HG02981 (cell line): ENCODE measurements around the gene UGGT2.
"Not testable (repeated sequence)": the region's sequence is repeated elsewhere in the genome, so short reads cannot be mapped to it uniquely, and the experiment has no call there.

Experiments used
- ATAC-seq: cut with Tn5 transposase; IDR thresholded peaks from one replicate; pipeline ENCODE4 v1.9.1; 2021; ENCODE audit warnings: mild to moderate bottlenecking, moderate library complexity; ENCODE audit not compliant: unreplicated experiment

The UGGT2 gene

DNA sequence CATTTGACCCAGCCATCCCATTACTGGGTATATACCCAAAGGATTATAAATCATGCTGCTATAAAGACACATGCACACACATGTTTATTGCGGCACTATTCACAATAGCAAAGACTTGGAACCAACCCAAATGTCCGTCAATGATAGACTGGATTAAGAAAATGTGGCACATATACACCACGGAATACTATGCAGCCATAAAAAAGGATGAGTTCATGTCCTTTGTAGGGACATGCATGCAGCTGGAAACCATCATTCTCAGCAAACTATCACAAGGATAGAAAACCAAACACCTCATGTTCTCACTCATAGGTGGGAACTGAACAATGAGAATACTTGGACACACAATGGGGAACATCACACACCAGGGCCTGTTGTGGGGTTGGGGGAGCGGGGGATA is 2.2 kb downstream of the UGGT2 start:
- ATAC-seq, result not testable (repeated sequence)

DNA sequence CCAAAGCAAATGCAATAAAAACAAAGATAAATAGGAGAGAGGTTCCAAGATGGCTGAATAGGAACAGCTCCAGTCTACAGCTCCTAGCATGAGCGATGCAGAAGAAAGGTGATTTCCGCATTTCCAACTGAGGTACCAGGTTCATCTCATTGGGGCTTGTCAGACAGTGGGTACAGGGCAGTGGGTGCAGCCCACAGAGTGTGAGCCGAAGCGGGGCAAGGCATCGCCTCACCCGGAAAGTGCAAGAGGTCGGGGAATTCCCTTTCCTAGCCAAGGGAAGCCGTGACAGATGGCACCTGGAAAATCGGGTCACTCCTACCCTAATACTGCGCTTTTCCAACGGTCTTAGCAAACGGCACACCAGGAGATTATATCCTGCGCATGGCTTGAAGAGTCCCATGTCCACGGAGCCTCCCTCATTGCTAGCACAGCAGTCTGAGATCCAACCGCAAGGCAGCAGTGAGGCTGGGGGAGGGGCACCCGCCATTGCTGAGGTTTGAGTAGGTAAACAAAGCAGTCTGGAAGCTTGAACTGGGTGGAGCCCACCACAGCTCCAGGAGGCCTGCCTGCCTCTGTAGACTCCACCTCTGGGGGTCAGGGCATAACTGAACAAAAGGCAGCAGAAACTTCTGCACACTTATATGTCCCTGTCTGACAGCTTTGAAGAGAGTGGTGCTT is 6.6 kb downstream of the UGGT2 start:
- not testable (repeated sequence) for ATAC-seq

DNA sequence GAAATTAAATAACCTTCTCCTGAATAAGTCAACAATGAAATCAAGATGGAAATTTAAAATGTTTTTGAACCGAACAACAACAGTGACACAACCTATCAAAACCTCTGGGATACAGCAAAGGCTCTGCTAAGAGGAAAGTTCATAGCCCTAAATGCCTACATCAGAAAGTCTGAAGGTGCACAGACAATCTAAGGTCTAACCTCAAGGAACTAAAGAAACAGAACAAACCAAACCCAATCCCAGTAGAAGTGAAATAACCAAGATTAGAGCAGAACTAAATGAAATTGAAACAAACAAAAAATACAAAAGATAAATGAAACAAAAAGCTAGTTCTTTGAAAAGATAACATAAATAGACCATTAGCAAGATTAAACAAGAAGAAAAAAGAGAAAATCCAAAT is 9.0 kb downstream of the UGGT2 start:
- ATAC-seq, result no peak

DNA sequence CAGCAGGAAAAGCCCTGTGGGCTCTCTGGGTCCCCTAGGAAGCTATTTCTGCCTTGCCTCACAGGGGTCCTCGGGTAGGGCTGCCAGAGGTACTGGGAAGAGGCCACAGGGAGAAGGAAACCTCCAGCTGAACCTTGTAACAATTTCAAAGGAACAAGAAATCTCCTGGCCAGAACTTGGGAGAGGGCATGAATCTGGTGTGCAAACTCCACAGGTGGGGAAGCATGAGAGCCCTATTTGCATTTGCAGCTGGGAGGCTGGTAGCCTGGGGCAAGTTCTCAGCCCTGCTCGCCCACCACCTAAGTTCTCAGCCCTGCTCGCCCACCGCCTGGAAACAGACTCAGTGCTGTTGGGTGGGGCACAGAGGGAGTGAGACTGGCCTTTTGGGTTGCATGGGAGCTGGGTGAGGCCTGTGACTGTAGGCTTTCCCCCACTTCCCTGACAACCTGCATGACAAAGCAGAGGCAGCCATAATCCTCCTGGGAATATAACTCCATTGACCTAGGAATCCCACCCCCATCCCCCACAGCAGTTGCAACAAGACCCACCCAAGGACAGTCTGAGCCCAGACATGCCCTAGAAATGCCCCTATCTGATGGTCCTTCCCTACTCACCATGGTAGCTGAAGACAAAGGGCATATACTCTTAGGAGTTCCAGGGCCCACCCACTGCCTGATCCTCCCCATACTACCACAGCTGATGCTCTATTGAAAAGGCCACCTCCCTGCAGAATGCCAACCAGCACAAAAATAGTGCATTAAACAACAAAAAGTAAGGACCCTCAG is 11.7 kb downstream of the UGGT2 start:
- no peak for ATAC-seq

DNA sequence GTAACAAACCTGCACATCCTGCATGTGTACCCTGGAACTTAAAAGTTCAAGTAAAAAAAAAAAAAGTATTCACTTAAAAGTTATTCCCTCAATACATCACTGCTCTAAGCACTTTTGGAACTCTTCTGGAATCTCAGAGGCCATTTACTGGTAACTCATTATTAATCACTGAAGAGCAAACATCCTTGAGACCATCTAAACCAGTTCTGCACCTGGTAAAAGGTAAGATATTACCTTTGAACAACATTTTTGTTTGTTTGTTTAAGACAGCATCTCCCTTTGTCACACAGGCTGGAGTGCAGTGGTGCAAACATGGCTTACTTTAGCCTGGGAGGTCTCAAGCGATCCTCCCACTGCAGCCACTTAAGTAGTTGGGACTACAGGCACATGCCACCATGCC is 16.7 kb downstream of the UGGT2 start:
- no peak for ATAC-seq

DNA sequence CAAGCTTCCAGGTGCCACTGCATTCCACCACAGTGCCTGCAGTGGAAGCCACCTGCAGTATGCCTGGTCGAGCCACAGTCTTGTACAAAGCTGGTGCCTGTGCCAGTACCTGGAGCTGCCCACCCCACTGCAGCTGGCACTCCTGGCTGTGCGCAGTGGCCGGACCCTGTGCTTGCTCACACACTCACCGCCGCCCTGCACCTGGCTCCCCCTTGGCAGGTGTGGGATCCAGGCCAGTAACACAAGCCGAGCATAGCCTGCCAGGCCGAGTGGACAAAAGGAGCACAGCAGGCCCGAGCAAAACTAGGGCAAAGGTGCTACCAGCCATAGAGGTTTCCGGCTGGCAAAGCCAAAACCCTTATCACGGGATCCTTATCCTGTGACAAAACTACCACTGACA is 18.5 kb downstream of the UGGT2 start:
- ATAC-seq, result no peak

DNA sequence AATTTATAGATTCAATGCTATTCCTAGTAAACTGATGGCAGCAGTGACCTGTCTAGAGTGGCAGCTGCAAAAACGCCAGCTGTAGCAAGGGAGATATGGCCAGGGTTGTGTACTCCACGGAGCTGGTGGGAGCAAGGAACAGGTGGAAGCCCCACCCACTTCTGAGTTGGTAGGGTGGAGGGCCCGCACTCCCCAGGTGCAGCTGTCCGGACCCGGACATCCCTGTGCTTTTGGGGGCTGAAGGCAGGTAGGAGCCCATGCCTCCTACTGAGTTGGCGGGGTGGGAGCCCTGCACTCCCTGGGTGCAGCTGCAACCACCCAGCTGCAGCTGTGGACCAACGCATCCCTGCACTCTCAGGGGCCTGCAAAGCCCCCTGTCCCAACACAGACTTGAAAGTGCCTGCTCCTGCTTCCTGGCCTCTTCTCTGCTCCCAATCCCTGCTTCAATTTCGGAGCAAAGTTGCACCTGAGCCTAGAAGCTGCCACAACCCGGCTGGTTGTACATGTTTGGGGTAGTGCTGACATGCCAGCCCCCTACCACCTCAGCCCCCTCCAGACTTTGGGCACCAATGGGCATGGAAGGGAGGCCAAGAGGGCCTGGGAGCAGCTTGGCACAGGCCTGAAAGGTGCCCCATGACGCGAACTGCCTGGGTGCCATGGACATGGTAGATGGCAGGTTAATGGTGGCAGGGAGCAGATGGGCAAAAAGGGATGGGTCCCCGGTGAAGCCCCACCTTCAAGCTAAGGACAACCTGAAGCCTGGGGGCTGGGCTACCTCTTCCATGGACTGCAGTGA is 19.8 kb downstream of the UGGT2 start:
- no peak for ATAC-seq

DNA sequence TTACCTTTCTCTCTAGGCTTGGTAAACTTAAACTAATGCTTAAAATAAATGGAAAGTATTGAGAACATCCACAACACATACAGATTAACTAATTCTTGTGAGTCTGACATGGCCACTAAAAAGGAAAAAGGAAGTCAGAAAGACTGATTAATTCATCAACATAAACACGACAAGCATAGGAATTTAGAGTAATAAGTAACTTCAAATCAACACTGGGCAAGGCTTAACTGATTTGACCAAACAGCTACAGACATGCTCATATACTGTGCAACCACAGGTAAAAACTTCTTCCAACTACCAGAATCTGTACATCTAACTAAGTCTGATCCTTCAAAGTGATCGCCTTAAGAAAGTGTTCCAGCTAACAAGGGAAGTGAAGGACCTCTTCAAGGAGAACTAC is 20.5 kb downstream of the UGGT2 start:
- no peak for ATAC-seq

DNA sequence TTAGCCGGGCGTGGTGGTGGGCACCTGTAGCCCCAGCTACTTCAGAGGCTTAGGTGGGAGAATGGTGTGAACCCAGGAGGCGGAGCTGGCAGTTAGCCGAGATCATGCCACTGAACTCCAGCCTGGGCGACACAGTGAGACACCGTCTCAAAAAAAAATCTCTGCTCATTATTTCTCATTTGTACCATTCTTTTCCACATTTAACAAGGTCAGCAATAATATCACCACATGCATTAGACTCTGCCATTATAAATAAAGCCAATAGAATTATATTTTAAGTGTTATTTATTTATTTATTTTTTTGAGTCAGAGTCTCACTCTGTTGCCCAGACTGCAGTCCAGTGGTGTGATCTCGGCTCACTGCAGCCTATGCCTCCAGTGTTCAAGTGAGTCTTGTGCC is 24.2 kb downstream of the UGGT2 start:
- ATAC-seq, result no peak

DNA sequence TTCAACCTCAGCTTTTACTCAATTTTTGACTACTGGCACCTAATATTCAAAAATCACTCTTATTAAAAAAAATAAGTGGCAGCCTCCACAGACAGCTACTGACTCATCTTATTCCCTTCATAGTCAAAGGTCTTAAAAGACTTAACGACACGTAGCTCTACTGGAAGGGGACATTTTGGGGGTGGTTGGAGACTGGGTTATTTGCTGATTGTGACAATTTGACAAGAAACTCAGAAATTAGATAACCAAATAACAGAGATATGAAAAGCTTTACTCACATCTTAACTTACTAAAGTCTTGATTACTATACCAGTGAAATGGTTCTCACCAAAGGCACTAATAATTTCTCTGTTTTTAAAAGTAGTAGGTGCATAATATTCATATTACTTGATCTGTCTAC is 25.7 kb downstream of the UGGT2 start:
- no peak for ATAC-seq

DNA sequence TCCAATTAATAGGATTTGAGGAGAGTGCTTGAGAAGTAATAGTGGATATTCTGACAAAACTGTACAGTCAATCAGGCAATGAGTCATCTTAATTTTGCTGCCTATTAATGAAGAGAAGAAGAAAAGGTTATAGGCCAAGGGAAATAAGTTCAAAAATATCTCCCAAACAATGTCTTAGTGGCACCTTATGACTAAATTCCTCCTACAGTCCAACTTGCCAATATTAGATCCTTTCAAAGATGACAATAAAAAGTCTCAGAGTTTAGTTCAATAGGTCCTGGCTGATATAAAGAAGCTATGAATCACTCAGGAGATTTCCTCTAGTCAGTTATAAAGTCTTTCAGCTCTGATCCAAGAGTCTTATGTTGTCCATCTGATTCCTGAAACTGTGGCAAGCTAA is 27.9 kb downstream of the UGGT2 start:
- no peak for ATAC-seq

DNA sequence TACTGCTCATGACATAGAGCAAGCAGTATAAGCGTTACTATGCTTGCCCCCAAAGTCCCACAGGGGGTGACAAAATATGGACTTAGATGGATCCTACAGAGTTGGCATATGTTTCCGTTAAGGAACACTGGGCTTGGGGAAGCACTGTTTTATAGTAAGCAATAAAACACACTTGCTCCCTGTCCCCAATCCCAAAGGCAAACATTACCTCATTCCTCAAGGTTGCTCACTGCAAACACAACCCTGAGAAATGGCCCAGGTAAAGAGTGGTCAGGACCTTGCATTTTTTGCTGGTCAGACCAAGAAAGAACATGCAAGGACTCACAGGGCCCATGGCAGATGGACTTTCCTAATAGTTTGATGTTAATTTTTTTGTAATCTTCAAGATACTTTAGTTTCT is 32.3 kb downstream of the UGGT2 start:
- ATAC-seq, result no peak

DNA sequence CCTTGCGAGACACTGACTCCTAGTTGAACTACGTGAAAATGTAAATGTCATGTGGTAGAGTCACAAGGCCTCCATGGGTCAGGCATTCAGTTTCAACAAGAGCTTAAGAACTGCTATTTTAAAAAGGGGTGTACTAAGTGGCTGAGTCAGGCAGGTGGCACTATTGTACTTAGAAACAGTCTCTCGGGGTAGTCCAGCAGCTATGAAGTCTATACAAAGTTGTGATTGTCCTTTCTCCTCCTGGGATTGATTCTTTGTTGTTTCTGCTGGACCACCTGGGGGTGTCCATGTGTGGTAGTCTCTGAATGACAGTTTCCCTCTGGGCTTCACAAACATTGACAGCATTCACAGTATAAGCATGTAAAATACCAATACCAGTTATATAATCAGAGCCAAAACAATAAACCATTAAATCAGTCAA is 33.0 kb downstream of the UGGT2 start:
- ATAC-seq, result peak; percentile 96

DNA sequence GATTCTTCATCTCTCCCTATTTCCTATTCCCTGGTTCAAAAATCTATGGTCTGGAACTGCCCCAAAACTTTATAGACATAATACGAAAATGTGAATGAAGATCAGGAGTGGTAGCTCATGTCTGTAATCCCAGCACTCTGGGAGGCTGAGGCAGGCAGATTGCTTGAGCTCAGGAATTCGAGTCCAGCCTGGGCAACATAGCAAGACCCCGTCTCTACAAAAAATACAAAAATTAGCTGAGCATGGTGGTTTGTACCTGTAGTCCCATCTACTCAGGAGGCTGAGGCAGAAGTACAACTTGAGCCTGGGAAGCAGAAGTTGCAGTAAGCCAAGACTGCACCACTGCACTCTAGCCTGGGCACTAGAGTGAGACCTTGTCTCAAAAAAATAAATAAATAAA is 35.1 kb downstream of the UGGT2 start:
- ATAC-seq, result no peak

DNA sequence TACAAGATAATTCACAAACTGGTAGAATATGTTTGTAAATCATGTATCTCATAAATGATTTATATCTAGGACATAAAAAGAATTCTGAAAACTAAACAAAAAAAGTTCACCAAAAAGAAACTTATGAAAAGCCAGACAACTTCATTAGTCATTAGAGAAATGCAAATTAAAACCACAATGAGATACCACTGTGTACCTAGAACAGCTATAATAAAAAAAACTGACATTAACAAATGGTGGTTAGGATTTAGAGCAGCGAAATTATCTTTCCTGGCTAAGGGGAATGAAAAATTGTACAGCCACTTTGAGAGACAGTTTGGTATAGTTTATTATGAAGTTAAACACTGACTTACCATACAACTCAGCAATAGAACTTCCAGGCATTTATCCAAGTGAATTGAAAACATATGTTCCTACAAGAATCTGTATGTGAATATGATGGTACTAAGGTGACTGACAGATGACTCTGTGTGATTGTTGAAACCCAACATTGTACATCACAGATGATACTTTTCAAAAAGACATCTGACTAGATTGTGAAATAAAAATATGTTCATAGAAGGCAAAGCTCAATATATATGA is 41.8 kb downstream of the UGGT2 start:
- ATAC-seq, result peak; percentile 56

DNA sequence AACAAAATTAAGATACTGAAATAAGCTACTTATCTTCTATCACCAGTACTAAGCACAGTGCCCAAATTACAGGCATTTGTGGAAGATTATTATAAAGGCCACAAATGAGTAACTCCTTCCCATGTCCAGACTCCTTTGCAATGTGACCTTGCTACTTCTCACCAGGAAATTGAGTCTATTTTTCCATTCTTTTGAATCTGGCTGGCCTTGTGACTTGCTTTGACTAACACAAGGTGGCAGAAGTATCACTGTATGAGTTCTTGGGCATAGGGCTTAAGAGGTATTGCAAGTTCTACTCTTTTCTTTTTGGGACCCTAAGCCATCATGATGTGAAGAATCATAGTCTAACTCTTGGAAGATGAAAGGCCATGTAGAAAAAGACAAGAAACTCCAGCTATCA is 49.9 kb downstream of the UGGT2 start:
- no peak for ATAC-seq

DNA sequence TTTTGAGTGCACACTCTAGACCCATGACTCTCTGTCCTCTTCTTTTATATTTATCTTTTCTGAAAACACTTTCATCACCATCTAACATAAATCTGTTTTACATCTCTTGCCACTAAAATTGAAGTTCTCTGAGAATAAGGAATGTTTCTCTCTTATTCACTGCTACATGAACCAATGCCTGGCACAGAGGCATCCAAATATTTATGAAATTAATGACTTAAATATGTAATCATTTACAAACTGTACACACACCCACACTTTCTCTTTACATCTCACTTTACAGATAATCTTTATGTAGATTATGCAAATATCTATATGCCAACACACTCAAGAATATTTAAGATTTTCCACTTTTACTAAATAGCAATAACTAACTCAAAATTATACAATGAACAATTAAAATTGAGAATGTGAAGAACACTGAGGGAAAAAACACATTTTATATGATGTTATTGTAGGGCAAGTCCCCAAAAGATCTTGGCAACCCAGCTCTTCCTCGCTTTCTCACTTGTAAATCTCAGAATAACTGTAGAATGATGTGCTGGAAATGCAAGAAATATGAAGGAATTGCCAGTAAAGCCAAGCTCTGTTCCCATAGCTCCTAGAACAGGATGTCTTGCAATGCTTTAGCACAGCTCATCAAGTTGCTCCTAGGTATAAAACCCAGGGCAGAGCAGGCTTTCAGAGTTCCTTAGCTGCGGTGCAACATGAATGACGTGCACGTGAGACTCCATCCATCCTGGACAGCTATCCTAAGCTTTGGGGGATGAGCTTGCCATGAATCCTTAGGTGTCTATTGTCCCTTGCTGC is 50.7 kb downstream of the UGGT2 start:
- no peak for ATAC-seq

DNA sequence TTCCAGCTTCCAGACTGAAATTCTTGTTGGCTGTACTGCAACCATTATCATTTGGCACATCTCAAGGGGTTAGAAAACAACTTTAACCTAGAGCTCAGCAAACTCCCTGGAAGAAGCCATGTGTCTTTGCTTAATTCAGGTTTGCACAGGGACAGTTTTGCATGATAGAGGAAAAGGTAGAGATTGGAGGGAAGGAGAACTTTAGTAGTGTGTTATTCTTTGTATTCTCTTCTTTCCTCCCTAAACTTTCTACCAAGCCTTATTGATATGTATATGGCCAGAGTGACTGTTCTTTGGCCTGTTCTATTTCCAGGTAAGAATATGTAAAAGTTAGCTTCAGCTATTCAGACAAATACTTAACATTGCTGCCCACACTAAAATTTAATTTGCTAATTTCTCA is 53.1 kb downstream of the UGGT2 start:
- no peak for ATAC-seq

DNA sequence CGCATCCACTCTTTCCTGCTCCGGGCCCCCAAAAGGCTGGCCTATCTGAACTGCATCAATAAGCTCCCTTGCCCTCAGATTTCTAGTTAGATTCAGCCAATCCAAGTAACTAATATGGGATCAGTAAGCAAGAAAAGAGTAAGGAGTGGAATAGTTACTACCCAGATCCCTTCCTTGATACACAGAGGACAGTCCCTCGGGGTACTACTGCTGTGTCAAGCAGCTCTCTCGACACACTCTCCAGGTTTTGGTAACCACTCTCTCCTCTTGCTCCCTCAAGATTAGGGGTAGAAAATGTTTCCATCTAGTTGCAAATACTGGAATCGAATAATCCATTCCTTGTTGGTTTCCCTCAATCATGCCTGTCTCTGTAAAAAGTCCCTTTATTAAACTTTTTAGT is 65.4 kb downstream of the UGGT2 start:
- no peak for ATAC-seq

DNA sequence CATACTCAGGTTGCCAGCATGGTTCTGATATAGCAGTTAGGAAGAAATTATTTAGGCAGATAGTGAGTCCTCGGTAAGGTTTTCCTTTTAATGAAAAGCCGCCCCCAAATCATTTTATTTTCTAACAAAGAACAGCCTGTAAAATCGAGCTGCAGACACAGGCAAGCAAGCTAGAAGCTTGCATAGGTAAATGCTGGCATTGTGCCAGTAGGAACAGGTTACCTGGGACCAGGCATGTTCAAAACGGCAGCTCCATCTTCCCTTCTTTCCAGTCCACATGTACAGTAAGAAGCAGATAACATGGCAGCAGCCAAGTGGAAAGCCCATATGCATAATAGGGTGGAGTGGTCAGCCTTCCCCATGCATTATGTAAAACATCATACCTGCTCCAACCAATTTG is 71.1 kb downstream of the UGGT2 start:
- no peak for ATAC-seq

DNA sequence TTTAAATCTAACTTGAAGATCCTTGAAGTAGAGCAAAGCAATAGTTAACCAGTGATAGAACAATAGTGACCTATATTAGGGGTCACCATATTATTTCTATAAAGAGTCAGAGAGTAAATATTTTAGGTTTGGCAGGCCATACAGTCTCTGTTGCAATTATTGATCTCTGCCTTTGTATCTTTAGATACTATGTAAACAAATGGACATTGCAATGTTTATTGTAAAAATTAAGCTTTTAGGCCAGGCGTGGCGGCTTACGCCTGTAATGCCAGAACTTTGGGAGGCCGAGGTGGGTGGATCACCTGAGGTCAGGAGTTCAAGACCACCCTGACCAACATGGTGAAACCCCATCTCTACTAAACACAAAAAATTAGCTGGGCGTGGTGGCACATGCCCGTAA is 80.5 kb downstream of the UGGT2 start:
- ATAC-seq, result not testable (repeated sequence)
